Panc1 (cell line): ENCODE measurements around the gene KIF21B. TPM values are rescaled to one million over a fixed set of nuclear protein-coding genes. Genes with fewer than 3 reads are reported as not detected.

Source experiments
- ATAC-seq: fragments of 200-7000 bp; cut with Tn5 transposase; 2 replicates; pipeline ENCODE4 v1.9.1; 2020; ENCODE audit warnings: mild to moderate bottlenecking, moderate library complexity
- BruUV-seq: library from RNA; stranded (reverse); fragments of 400-500 nt; replicated peaks from 2 replicates; lab custom pipeline; 2021; lab: Mats Ljungman, UMichigan
- CTCF ChIA-PET: fragments of 300-600 bp; sonication (Branson Sonifier 250); formaldehyde crosslinking; loops from one replicate; lab custom pipeline; 2022; ENCODE audit warnings: antibody characterized with exemption; lab: Charles Lee
- POLR2A ChIA-PET: fragments of 300-600 bp; sonication (Branson Sonifier 250); formaldehyde crosslinking; loops from one replicate; lab custom pipeline; 2022; ENCODE audit warnings: antibody characterized with exemption; lab: Charles Lee
- DNase-seq: peaks from one replicate; pipeline ENCODE4 v3.0.0-alpha.2; 2010; ENCODE audit warnings: low read depth, low spot score
- H3K27ac ChIP-seq: 2 replicates; pipeline ENCODE4 v1.5.1; 2011; ENCODE audit warnings: mild to moderate bottlenecking, low read length, inconsistent platforms
- H3K27me3 ChIP-seq: fragments of 200-500 bp; sonication (Bioruptor generic); 2 replicates; pipeline ENCODE4 v1.6.0; 2014; ENCODE audit warnings: low read length, inconsistent platforms; ENCODE audit not compliant: control insufficient read depth, insufficient read depth
- H3K36me3 ChIP-seq: fragments of 200-500 bp; sonication (Bioruptor generic); 2 replicates; pipeline ENCODE4 v1.5.1; 2014; ENCODE audit warnings: inconsistent platforms, mild to moderate bottlenecking, low read length, moderate library complexity; ENCODE audit not compliant: control insufficient read depth, insufficient read depth
- H3K4me1 ChIP-seq: 2 replicates; pipeline ENCODE4 v1.5.1; 2011; ENCODE audit warnings: inconsistent platforms, mild to moderate bottlenecking, low read length, moderate library complexity; ENCODE audit not compliant: control insufficient read depth, insufficient read depth
- H3K4me3 ChIP-seq, 2 experiments: 2 replicates each; pipeline ENCODE4 v1.5.1; 2011 to 2012; ENCODE audit warnings: low read depth in 2 of 2, low read length in 2 of 2, mild to moderate bottlenecking in 2 of 2, inconsistent platforms in 1 of 2, moderate library complexity in 1 of 2
- H3K9me3 ChIP-seq: fragments of 200-500 bp; sonication (Bioruptor generic); 2 replicates; pipeline ENCODE4 v1.5.1; 2014; ENCODE audit warnings: low read depth, mild to moderate bottlenecking, inconsistent platforms, low read length, moderate library complexity; ENCODE audit not compliant: control insufficient read depth, insufficient read depth
- POLR2AphosphoS5 ChIP-seq: IDR thresholded peaks from 2 replicates; pipeline ENCODE4 v1.6.1; 2012; ENCODE audit warnings: mild to moderate bottlenecking, low read depth, low read length, moderate library complexity
- SIN3A ChIP-seq: IDR thresholded peaks from 2 replicates; pipeline ENCODE4 v1.6.1; 2012; ENCODE audit warnings: low read depth, mild to moderate bottlenecking, low read length, moderate library complexity, borderline replicate concordance; ENCODE audit not compliant: insufficient read depth
- TCF7L2 ChIP-seq: IDR thresholded peaks from 2 replicates; pipeline ENCODE4 v1.6.1; 2011; ENCODE audit warnings: mild to moderate bottlenecking, low read depth, low read length, inconsistent platforms
- in situ Hi-C: cut with HindIII; loops from 2 replicates; pipeline ENCODE4 v1.10.0; 2016; ENCODE audit warnings: low sequenced_read_pairs, low pct_unique_long_range_greater_than_20kb
- intact Hi-C: fragments of 100-400 bp; cut with micrococcal nuclease; formaldehyde crosslinking; loops from one replicate; pipeline ENCODE4 v1.10.0; 2022; ENCODE audit not compliant: unreplicated experiment
- total RNA-seq: library from RNA; stranded (reverse); gene quantifications from one replicate; pipeline ENCODE4 v1.2.1, GENCODE V29; 2021; ENCODE audit not compliant: unreplicated experiment
- TF ChIP-seq, protein P1 (sequence below), 2 experiments: IDR thresholded peaks; 2 replicates each; pipeline ENCODE4 v1.6.1; 2011 to 2012; ENCODE audit warnings: low read depth in 2 of 2, control low read depth in 1 of 2, low read length in 1 of 2, mild to moderate bottlenecking in 1 of 2, moderate library complexity in 1 of 2; ENCODE audit not compliant: insufficient read depth in 1 of 2
- TF ChIP-seq, protein P2 (sequence below): fragments of 450-650 bp; IDR thresholded peaks from 2 replicates; pipeline ENCODE4 v1.5.1; 2017; ENCODE audit warnings: mild to moderate bottlenecking

Gene KIF21B
- total RNA-seq, 1 experiment from 2014 or later = 0.46 TPM

DNA sequence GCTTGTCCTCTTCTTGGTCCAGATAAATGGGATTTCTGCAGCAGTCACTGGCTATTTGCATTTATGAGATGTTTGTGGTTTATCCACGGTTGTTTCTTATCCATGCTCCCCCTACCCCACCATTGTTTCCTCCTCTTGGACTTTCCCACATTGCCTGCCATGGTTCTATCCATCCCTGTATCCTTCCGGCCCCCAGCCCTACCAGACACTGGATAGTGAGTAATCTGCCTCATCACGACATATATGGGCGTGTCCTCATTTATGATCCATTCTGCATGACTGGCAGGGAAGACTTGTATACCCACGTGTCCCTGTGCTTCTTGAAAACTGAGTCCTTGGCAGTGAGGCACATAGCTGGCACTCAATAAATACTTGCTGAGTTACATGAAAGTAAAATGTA, 48.6 kb upstream of the KIF21B start:
- ChIA-PET POLR2A (no interaction called here), CTCF (no interaction called here)
- TF ChIP-seq, protein P1, sequence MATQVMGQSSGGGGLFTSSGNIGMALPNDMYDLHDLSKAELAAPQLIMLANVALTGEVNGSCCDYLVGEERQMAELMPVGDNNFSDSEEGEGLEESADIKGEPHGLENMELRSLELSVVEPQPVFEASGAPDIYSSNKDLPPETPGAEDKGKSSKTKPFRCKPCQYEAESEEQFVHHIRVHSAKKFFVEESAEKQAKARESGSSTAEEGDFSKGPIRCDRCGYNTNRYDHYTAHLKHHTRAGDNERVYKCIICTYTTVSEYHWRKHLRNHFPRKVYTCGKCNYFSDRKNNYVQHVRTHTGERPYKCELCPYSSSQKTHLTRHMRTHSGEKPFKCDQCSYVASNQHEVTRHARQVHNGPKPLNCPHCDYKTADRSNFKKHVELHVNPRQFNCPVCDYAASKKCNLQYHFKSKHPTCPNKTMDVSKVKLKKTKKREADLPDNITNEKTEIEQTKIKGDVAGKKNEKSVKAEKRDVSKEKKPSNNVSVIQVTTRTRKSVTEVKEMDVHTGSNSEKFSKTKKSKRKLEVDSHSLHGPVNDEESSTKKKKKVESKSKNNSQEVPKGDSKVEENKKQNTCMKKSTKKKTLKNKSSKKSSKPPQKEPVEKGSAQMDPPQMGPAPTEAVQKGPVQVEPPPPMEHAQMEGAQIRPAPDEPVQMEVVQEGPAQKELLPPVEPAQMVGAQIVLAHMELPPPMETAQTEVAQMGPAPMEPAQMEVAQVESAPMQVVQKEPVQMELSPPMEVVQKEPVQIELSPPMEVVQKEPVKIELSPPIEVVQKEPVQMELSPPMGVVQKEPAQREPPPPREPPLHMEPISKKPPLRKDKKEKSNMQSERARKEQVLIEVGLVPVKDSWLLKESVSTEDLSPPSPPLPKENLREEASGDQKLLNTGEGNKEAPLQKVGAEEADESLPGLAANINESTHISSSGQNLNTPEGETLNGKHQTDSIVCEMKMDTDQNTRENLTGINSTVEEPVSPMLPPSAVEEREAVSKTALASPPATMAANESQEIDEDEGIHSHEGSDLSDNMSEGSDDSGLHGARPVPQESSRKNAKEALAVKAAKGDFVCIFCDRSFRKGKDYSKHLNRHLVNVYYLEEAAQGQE (IDR thresholded peaks at IDR 0.05; ENCODE audit: insufficient read depth in 1 of 2, low read depth in 2 of 2, low read length in 1 of 2) = no peak
- TF ChIP-seq TCF7L2 = no peak
- intact Hi-C loops (no loop called here), in situ Hi-C loops (no loop called here)
- ATAC-seq = no peak
- Histone ChIP-seq H3K4me1 (no peaks in the 10 kb centered on the region), H3K36me3 (no peaks in the 10 kb centered on the region), H3K9me3 (no peaks in the 10 kb centered on the region), H3K4me3 (no peak overlapping the region), H3K27ac (no peak overlapping the region), H3K27me3 (0 out of 2 replicates have a peak, but pooled peaks cover 5% of the 10 kb centered on the region)
- DNase-seq = no peak
- no TSS peak for BruUV-seq

DNA sequence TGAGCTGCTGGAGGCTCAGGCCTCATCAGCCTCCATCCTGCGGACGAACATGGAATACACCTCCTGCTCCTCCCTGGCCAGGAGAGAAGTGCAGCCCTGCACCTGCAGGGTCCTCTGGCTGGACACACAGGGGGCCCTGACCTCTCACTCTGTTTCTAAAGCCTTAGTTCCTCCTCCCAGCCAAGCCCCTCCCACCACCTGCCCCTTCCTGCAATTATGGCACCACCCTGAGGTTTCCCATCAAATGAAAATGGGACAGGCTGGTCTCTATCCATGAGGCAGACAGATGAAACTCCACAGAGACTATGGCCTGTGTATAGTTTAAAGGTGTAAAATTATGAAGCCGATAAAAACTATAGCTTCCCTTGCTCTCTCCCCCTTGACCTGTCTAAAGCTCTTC, 46.1 kb upstream of the KIF21B start:
- H3K27ac ChIP-seq = no peak overlapping the region
- BruUV-seq = no TSS peak
- intact Hi-C loops (no loop called here), in situ Hi-C loops (no loop called here)
- H3K36me3 ChIP-seq = no peaks in the 10 kb centered on the region
- no peaks in the 10 kb centered on the region for H3K9me3 ChIP-seq
- H3K4me1 ChIP-seq = no peaks in the 10 kb centered on the region
- H3K27me3 ChIP-seq = 0 out of 2 replicates have a peak, but pooled peaks cover 9% of the 10 kb centered on the region
- TF ChIP-seq, protein P1 (IDR thresholded peaks at IDR 0.05; ENCODE audit: insufficient read depth in 1 of 2, low read depth in 2 of 2, low read length in 1 of 2) = no peak
- H3K4me3 ChIP-seq = no peak overlapping the region
- ATAC-seq = no peak
- no peak for DNase-seq
- CTCF ChIA-PET = no interaction called here
- POLR2A ChIA-PET = no interaction called here

DNA sequence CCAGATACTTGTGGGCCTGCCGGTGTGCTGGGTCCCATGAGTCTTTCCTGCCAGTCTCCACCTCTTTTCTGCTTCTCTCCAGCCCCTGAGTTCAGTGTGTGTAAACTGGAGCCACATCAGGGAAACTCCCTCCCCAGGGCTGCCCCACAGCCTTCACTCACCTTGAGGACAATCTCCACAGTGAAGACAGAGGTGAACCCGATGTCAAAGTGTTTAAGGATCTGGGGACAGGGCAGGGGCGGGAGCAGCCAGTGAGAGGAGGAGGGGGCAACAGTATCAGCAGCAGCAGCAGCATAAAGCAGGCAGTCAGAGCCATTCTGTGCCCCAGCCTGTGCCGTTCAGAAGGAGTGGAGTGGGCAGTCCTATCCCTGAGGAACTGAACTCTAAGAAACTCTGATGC, 45.5 kb upstream of the KIF21B start:
- H3K27me3 ChIP-seq = peaks cover 9% of the 10 kb centered on the region; the same call in 1 of the 2 replicates
- POLR2A ChIA-PET = no interaction called here
- no peaks in the 10 kb centered on the region for H3K36me3 ChIP-seq
- H3K4me3 ChIP-seq = no peak overlapping the region
- BruUV-seq = no TSS peak
- no peaks in the 10 kb centered on the region for H3K9me3 ChIP-seq
- DNase-seq (no peak), ATAC-seq (no peak)
- no peaks in the 10 kb centered on the region for H3K4me1 ChIP-seq
- in situ Hi-C loops (no loop called here), intact Hi-C loops (no loop called here)
- CTCF ChIA-PET = no interaction called here
- H3K27ac ChIP-seq = no peak overlapping the region
- TF ChIP-seq, protein P1 (IDR thresholded peaks at IDR 0.05; ENCODE audit: insufficient read depth in 1 of 2, low read depth in 2 of 2, low read length in 1 of 2) = no peak
- TF ChIP-seq POLR2AphosphoS5 = no peak
- TF ChIP-seq SIN3A = no peak
- TF ChIP-seq TCF7L2 = no peak
- TF ChIP-seq, protein P2, sequence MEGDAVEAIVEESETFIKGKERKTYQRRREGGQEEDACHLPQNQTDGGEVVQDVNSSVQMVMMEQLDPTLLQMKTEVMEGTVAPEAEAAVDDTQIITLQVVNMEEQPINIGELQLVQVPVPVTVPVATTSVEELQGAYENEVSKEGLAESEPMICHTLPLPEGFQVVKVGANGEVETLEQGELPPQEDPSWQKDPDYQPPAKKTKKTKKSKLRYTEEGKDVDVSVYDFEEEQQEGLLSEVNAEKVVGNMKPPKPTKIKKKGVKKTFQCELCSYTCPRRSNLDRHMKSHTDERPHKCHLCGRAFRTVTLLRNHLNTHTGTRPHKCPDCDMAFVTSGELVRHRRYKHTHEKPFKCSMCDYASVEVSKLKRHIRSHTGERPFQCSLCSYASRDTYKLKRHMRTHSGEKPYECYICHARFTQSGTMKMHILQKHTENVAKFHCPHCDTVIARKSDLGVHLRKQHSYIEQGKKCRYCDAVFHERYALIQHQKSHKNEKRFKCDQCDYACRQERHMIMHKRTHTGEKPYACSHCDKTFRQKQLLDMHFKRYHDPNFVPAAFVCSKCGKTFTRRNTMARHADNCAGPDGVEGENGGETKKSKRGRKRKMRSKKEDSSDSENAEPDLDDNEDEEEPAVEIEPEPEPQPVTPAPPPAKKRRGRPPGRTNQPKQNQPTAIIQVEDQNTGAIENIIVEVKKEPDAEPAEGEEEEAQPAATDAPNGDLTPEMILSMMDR = no peak
